Measurements from ENCODE around the gene CAD. TPM values are rescaled to one million over a fixed set of nuclear protein-coding genes. Genes with fewer than 3 reads are reported as not detected.

Gene CAD
- total RNA-seq, 2 donors from 2014 or later: 18.4 to 36.9 TPM

DNA sequence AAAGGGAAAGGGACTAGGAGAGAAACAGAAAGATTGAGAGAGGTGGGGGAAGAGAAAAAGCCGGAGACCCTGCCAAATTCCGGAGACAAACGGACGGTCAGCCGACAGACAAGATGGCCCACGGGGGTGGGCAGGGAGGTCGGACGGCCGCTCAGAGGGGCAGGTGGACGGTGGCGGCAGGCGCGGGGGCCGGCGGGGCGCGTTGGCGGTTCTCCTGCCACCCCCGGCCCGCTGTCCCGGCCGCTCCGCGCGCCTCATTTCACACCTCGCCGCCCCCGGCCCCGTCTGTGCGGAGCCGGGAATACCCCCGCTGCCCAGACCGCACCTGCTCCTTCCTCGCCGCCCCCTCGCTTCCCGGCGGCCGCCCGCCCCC, 44.7 kb downstream of the CAD start:
- intact Hi-C loops (cut with DNase I): no loop called here
- Histone ChIP-seq H3K27me3 (peaks cover 0 to 41% of the 10 kb centered on the region in 2 donors), H3K4me1 (peaks cover 37% of the 10 kb centered on the region), H3K9me3 (no peaks in the 10 kb centered on the region), H3K27ac (no peak overlapping the region), H3K36me3 (replicated peaks in 1 of 2; ENCODE audit: insufficient read depth in 1 of 2, low read depth in 2 of 2) (no peaks in the 10 kb centered on the region), H3K4me3 (no peak overlapping the region)
- WGBS, 2 donors: 8 to 16% methylated on average over 16 to 18 of the region's 40 CpGs
- no peak for ATAC-seq
- no peak for TF ChIP-seq POLR2A (IDR thresholded peaks at IDR 0.05)
- TF ChIP-seq CTCF (IDR thresholded peaks at IDR 0.05): no peak
- no peak for DNase-seq

GRCh38 chr2:27262379-27263286, 45.5 kb downstream of the CAD start, which contains the start of gene SLC30A3:
TSS of gene SLC30A3 (minus strand) at chr2:27263047. CDS start at chr2:27262906, 141 bp downstream.
- peaks cover 0 to 44% of the 10 kb centered on the region in 2 donors for H3K27me3 ChIP-seq
- DNase-seq (peak; percentile 59 to 74 (median 61)), ATAC-seq (peak; percentile 58)
- no peaks in the 10 kb centered on the region for H3K36me3 ChIP-seq (replicated peaks in 1 of 2; ENCODE audit: insufficient read depth in 1 of 2, low read depth in 2 of 2)
- H3K9me3 ChIP-seq: no peaks in the 10 kb centered on the region
- TF ChIP-seq CTCF (IDR thresholded peaks at IDR 0.05) (no peak), POLR2A (IDR thresholded peaks at IDR 0.05) (no peak)
- peak within 1 kb of the TSS; percentile 22 to 36 for H3K4me3 ChIP-seq
- no peak within 1 kb of the TSS for H3K27ac ChIP-seq
- WGBS, 2 donors: 1% methylated on average over 46 to 80 of the region's 96 CpGs
- intact Hi-C loops (cut with DNase I): no loop called here
- peaks cover 37% of the 10 kb centered on the region for H3K4me1 ChIP-seq

DNA sequence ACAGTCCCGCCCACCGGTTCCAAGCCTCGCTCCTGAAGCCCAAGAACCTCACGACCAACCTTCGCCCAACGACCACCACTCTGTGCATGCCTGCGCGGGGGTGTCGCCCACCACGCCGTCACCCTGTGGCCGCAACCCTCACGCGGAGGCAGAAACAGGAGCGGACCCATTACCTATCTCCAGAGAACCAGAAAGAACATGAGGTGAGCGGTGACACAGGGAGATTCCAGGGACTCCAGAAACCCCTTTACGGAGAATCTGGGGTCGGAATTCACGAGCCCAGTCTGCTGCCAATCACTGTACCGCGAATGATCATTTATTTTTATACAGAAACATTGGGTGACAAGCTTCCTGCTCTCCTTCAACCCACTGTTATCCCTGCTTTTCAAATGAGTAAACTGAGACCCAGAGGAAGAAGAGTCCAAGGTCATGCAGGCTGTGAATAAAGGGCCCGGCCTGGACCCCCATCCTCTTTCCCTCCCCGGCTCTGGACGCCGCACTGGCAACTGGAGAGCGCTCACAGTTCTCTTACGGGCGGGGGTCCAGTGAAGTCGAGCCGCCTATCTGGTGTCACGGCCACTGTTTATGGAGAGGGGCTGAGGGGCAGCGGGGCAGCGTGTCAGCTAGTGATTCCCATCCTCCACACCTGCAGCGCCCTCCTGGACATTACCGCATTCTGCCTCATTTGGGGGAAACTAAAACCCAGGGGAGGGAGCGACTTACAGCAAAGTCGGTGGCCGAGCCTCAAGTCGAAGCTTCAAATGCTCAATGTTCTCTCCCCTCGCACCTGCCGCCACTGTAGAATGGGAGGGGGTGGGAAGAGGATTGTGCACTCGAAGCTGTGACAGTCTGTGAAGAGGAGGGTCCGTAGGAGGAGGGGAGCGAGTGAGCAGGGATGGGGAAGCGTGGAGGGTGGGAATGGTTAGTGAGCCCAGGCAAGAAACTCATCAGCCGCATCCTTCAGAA, 46.4 kb downstream of the CAD start:
- ATAC-seq (no peak), DNase-seq (no peak)
- H3K4me1 ChIP-seq: peaks cover 37% of the 10 kb centered on the region
- H3K36me3 ChIP-seq (replicated peaks in 1 of 2; ENCODE audit: insufficient read depth in 1 of 2, low read depth in 2 of 2): no peaks in the 10 kb centered on the region
- intact Hi-C loops (cut with DNase I): no loop called here
- H3K9me3 ChIP-seq: no peaks in the 10 kb centered on the region
- 2 to 5% methylated on average over 20 to 46 of the region's 46 CpGs for WGBS, 2 donors
- H3K27me3 ChIP-seq: peaks cover 0 to 44% of the 10 kb centered on the region in 2 donors
- peak overlapping the region in 1 of 2 donors; percentile 22 for H3K4me3 ChIP-seq
- TF ChIP-seq POLR2A (IDR thresholded peaks at IDR 0.05) (no peak), CTCF (IDR thresholded peaks at IDR 0.05) (no peak)
- H3K27ac ChIP-seq: no peak overlapping the region

DNA sequence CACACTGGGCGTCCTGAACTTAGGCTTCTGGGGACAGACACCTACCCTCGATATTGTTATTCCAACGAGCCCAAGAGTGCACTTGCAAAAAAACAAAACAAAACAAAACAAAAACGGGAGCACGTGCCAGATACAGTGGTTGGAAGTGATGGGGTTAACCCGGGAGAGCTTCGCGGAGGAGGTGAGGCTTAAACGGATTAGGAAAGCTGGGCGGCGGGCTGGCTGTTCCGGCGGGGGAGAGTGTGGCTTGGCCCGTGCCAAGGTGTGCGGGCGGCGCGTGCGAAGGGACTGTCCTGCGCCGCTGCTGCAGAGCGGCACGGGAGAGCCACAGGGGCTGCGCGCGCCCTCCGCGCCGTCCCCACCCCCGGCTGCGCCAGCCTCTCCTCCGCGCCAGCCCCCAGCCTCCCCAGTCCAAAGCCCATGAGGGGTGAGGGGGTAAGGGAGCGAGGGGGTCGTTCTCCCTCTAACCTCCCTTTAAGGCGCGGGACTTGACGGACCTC, 47.1 kb downstream of the CAD start:
- Histone ChIP-seq H3K36me3 (replicated peaks in 1 of 2; ENCODE audit: insufficient read depth in 1 of 2, low read depth in 2 of 2) (no peaks in the 10 kb centered on the region), H3K27me3 (peaks cover 0 to 44% of the 10 kb centered on the region in 2 donors), H3K4me3 (no peak overlapping the region), H3K4me1 (peaks cover 37% of the 10 kb centered on the region), H3K9me3 (no peaks in the 10 kb centered on the region), H3K27ac (no peak overlapping the region)
- DNase-seq (no peak), ATAC-seq (no peak)
- TF ChIP-seq CTCF (IDR thresholded peaks at IDR 0.05) (no peak), POLR2A (IDR thresholded peaks at IDR 0.05) (no peak)
- WGBS, 2 donors: 0% methylated on average over 20 to 29 of the region's 38 CpGs
- intact Hi-C loops (cut with DNase I): no loop called here
